GM19035 (cell line): ENCODE results near the gene LRRC40.
A peak's percentile ranks its signal among the peaks of the same experiment; 100 is the strongest.
"Not testable (repeated sequence)": the region's sequence is repeated elsewhere in the genome, so short reads cannot be mapped to it uniquely, and the experiment has no call there.

Experiments
- ATAC-seq: cut with Tn5 transposase; IDR thresholded peaks from one replicate; pipeline ENCODE4 v1.9.1; 2021; ENCODE audit not compliant: unreplicated experiment

The LRRC40 gene

GRCh38 chr1:70205434-70206118 lies at the start of gene LRRC40:
Gene LRRC40 (minus strand): TSS chr1:70205579. CDS start chr1:70205540, 39 bp downstream.
- peak; percentile 88 for ATAC-seq

- ATAC-seq = no peak
Observed at GRCh38 chr1:70248729-70249128, 43.4 kb upstream of the LRRC40 start.

- no peak for ATAC-seq
Observed at GRCh38 chr1:70247768-70248167, 42.4 kb upstream of the LRRC40 start.

DNA sequence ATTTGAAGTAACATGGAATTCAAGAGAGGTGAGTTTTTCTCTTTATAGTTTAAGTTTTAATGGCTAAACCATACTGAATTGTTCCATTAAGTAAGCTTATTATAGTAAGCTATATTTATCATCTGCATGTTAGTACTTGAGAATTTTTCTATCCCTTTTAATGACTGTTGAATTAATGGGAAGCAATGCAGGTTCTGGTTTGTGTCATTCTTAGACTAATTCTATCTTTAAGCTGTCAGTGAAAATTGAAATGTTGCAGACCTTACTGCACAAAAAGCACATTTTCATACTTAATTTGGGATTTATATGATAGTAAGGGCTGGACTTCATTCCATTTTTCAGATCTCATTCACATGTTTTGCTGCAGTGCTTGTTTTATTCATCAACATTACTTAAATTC lies 41.7 kb upstream of the LRRC40 start:
- ATAC-seq = no peak

- no peak for ATAC-seq
Observed at GRCh38 chr1:70239940-70240339, 34.6 kb upstream of the LRRC40 start.

- no peak for ATAC-seq
Observed at GRCh38 chr1:70234733-70235132, 29.4 kb upstream of the LRRC40 start.

DNA sequence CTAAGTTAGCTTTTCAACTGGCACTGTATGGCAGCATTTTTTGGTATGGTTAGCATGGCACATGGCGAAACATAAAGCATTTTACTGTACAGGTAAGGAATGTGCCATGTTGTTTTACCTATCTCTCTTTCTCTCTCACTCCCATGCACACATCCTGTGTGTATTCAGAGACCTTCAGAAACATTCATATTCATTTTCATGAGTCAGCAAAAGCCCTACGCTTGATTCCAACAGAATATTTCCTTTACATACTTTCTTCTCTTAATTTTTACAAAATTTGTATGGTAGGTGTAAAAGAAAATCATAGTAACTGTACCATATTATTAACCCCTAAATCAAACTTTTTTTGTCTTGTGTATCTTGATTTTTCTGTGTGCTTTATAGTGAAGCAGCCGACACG lies 26.1 kb upstream of the LRRC40 start:
- ATAC-seq = no peak

- ATAC-seq = no peak
Observed at GRCh38 chr1:70228670-70229069, 23.3 kb upstream of the LRRC40 start.

DNA sequence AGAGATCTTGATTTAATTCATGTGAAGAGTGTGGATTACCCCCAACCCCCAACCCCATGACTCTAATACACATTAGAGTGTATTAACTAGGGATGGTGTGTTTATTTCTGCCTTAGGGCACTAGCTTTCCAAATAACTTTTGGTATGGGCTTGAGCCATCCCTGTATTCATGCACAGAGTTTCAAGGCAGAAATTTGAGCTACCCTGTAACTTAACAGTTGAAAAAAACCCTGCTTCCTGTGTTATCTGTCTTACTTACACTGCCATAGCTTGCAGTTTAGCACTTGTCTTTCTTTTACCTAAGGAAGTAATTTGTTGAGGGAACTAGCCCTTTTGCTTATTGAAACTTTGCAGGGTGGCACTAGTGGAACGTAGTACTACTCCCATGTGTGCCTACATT lies 22.1 kb upstream of the LRRC40 start:
- ATAC-seq = no peak

DNA sequence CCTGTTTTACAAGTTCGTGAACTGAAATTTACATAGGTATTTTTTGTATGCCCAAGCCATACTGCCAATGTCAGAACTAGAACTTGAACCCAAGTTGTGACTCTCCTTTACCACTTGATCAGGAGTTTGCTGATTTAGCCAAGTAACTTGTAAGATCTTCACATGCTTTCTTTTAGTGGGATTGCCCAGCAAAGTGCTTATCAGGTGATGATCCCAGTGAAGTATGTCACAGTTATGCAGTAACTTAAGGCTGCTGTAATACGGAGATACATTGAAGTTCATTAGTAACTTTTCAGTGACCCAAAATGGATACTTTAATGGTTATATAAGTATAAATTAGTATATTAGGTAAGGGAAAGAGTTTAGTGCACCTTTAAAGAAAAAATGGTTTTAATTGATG lies 19.6 kb upstream of the LRRC40 start:
- ATAC-seq = no peak

GRCh38 chr1:70222716-70223235 lies 17.4 kb upstream of the LRRC40 start:
- no peak for ATAC-seq

GRCh38 chr1:70221238-70222121 lies 16.1 kb upstream of the LRRC40 start, which contains the start of gene SRSF11:
Gene SRSF11 (plus strand): TSS chr1:70221380. CDS start chr1:70221637, 257 bp downstream.
- ATAC-seq = peak; percentile 97

DNA sequence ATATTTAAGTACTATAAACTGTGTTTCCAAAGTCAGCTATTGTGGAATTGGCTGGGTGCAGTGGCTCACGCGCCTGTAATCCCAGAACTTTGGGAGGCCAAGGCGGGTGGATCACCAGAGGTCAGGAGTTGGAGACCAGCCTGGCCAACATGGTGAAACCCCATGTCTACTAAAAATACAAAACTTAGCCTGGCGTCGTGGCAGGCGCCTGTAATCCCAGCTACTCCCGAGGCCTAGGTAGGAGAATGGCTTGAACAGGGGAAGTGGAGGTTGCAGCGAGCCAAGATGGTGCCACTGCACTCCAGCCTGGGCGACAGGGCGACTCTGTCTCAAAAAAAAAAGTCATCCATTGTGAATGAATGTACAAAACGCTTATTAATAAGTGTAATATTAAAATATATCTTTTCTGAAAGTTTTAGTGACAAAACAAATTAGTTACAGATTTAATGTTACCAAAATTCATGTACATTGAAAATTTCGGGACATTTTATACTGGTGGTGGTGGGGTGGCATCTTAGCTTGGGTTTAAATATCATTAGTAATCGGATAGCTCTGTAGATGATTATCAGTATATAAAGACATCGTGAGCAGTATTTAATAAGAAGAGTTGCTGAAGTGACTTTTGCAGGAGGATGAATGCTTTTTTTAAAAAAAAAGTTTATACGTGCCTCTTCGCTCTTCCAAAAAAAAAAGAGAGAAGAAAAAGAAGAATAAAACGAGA lies 15.3 kb upstream of the LRRC40 start:
- peak; percentile 6 for ATAC-seq

GRCh38 chr1:70220015-70220414 lies 14.6 kb upstream of the LRRC40 start:
- ATAC-seq = no peak

GRCh38 chr1:70211541-70211940 lies 6.2 kb upstream of the LRRC40 start:
- ATAC-seq = no peak

DNA sequence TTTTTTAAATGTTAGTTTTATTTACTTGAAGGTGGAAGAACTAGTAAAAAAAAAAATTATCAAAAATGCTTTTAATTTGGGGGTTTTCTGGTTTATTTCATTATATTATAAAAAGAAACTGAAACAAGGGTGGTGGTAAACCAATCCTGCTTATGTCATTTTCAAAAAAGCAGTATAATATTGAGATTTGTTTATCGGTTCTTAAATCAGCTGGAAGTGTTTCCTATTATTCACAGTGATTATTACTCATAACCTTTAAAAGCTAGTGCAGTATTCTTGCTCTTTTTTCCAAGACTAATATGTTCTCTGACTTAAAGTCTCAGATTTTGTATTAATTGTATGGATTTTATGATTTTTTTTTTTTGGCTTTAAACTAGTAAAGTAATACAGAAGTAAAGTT lies 5.4 kb upstream of the LRRC40 start:
- ATAC-seq = no peak

DNA sequence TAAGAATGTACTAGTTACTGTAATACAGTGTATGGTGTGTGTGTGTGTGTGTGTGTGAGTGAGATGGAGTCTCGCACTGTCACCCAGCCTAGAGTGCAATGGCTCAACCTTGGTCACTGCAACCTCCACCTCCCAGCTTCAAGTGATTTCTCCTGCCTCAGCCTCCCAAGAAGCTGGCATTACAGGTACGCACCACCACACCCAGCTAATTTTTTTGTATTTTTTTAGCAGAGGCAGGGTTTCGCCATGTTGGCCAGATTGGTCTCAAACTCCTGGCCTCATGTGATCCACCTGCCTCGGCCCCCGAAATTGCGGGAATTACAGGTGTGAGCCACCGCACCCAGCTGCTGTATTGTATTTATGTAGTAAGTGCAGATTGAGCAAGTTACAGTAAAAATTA lies 2.9 kb upstream of the LRRC40 start:
- ATAC-seq = no peak

GRCh38 chr1:70207492-70207891 lies 2.1 kb upstream of the LRRC40 start:
- no peak for ATAC-seq

GRCh38 chr1:70206833-70207232 lies 1.5 kb upstream of the LRRC40 start:
- ATAC-seq = not testable (repeated sequence)

- ATAC-seq = peak; percentile 47
Observed at GRCh38 chr1:70205071-70205433, 327 bp downstream of the LRRC40 start.

DNA sequence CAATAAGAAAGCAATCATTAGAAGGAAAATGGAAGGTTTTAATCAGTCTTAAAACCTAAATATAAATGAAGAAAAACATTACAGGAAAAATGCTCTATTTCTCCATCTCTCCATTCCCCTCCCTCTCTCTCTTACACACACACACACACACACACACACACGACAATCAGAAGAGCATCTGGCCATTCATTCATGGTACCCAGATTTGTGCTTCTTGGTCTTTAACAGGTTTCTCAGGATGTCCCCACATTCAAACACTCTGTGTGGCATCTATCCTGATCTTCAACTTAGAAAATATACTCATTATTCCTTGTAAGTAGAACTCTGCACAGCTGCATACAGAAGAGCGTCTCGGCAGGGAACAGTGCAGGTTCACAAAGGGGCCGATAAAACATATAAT lies 779 bp downstream of the LRRC40 start:
- ATAC-seq = no peak
